PFSK-1 (cell line): Measurements from ENCODE around the gene FXYD2.

Experiments
- FOXP2 ChIP-seq: optimal IDR thresholded peaks from 2 replicates; pipeline ENCODE3; 2011; ENCODE audit warnings: borderline replicate concordance, control low read depth, inconsistent platforms; ENCODE audit not compliant: insufficient read depth; ENCODE audit errors: extremely low read length, extremely low read depth
- POLR2AphosphoS5 ChIP-seq: IDR thresholded peaks from 2 replicates; pipeline ENCODE4 v1.6.1; 2012; ENCODE audit warnings: low read depth, mild to moderate bottlenecking, control low read depth, low read length, moderate library complexity
- SIN3A ChIP-seq: IDR thresholded peaks from 2 replicates; pipeline ENCODE4 v1.6.1; 2012; ENCODE audit warnings: mild to moderate bottlenecking, low read length, moderate library complexity, borderline replicate concordance; ENCODE audit not compliant: insufficient read depth
- TAF1 ChIP-seq: IDR thresholded peaks from 2 replicates; pipeline ENCODE4 v1.6.1; 2012; ENCODE audit warnings: low read length, control low read depth, borderline replicate concordance; ENCODE audit not compliant: insufficient read depth
- TF ChIP-seq, protein P1 (sequence below), 2 experiments: IDR thresholded peaks; 2 replicates each; pipeline versions ENCODE4 v1.6.1 to v1.8.0; 2011 to 2012; ENCODE audit warnings: low read depth in 2 of 2, low read length in 2 of 2, control low read depth in 1 of 2, inconsistent platforms in 1 of 2, mild to moderate bottlenecking in 1 of 2, moderate library complexity in 1 of 2; ENCODE audit not compliant: insufficient read depth in 1 of 2

Gene FXYD2

DNA sequence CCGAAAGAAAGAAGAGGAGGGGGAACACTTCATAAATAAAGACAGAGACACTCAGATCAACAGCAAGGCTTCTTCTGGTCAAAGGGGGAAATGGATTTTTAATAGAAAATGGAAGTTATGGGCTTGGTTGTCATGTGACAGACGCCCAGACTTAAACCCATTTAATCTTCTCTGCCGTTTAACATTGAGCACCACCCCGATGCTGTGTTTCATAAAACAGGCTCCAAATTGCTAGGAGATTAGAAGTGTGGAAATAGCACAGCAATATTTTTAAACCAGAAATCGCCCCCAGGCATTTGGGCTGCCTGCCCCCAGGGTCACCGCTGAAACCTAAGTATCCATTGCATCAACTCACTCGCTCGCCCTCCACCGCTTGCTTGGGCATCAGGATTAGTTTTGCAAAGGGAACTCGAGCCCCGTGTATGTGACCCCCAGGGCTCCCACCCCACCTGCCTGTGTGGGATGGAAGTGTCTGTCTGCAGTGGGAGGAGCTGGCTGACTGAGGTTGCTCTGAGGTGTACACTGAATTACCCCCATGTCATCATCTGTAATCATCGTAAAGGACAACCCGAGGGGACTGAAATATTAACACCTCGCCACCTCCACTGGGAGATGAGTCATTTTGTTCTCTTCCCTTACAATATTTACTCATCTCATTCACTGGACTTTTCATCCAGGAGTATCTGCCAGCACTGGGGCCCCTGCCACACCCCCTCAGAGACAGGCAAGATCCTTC is 38.2 kb downstream of the FXYD2 start:
- TF ChIP-seq TAF1 (no peak), POLR2AphosphoS5 (no peak), SIN3A (no peak), FOXP2 (no peak)
- TF ChIP-seq, protein P1, sequence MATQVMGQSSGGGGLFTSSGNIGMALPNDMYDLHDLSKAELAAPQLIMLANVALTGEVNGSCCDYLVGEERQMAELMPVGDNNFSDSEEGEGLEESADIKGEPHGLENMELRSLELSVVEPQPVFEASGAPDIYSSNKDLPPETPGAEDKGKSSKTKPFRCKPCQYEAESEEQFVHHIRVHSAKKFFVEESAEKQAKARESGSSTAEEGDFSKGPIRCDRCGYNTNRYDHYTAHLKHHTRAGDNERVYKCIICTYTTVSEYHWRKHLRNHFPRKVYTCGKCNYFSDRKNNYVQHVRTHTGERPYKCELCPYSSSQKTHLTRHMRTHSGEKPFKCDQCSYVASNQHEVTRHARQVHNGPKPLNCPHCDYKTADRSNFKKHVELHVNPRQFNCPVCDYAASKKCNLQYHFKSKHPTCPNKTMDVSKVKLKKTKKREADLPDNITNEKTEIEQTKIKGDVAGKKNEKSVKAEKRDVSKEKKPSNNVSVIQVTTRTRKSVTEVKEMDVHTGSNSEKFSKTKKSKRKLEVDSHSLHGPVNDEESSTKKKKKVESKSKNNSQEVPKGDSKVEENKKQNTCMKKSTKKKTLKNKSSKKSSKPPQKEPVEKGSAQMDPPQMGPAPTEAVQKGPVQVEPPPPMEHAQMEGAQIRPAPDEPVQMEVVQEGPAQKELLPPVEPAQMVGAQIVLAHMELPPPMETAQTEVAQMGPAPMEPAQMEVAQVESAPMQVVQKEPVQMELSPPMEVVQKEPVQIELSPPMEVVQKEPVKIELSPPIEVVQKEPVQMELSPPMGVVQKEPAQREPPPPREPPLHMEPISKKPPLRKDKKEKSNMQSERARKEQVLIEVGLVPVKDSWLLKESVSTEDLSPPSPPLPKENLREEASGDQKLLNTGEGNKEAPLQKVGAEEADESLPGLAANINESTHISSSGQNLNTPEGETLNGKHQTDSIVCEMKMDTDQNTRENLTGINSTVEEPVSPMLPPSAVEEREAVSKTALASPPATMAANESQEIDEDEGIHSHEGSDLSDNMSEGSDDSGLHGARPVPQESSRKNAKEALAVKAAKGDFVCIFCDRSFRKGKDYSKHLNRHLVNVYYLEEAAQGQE (IDR thresholded peaks at IDR 0.05; ENCODE audit: insufficient read depth in 1 of 2, low read depth in 2 of 2, low read length in 2 of 2): no peak

DNA sequence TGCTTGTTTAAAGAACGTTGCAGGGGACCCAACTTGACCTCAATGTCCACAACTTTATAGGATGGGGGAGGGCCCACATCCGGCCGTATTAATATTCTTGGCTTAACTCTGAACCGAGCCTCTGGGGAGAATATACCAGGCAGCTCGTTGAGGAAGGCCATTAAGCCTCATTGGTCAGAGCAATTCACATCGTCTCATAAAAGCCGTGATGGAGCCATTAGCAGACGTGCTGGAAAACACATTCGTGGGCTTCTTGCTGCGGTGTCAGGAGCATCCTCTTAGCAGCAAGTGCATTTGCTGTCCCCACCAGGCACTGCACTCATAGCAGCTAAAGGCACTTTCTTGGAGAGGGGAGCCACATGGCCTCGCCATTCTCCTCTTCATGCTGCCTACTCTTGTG is 42.4 kb downstream of the FXYD2 start:
- TF ChIP-seq, protein P1 (IDR thresholded peaks at IDR 0.05; ENCODE audit: insufficient read depth in 1 of 2, low read depth in 2 of 2, low read length in 2 of 2): no peak
- TF ChIP-seq POLR2AphosphoS5 (no peak), SIN3A (no peak), TAF1 (no peak), FOXP2 (no peak)

GRCh38 chr11:117781627-117782026 is 42.9 kb downstream of the FXYD2 start:
- TF ChIP-seq FOXP2 (no peak), SIN3A (no peak), TAF1 (no peak), POLR2AphosphoS5 (no peak)
- TF ChIP-seq, protein P1 (IDR thresholded peaks at IDR 0.05; ENCODE audit: insufficient read depth in 1 of 2, low read depth in 2 of 2, low read length in 2 of 2): no peak

DNA sequence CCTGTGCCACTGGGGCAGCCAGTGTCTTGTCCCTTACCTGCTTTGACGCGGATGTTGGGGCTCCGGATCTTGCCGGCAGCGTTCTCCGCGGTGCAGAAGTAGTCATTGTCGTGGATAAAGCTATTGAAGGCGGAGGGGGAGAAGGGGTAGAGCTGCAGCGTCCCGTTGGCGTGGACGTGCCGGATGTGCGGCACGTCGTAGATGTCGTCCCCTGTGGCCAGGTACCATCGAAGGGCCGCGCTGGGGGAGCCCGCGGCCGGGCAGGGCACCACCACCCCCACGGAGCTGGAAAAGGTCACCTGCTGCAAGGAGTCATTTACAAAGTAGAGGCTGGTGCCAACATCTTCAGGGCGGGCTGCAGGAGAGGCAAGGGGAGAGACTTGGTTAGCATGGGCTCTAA is 44.1 kb downstream of the FXYD2 start:
- TF ChIP-seq, protein P1 (IDR thresholded peaks at IDR 0.05; ENCODE audit: insufficient read depth in 1 of 2, low read depth in 2 of 2, low read length in 2 of 2): no peak
- TF ChIP-seq FOXP2 (no peak), SIN3A (no peak), POLR2AphosphoS5 (no peak), TAF1 (no peak)
